ENCODE measurements around the gene TF.

TF gene

DNA sequence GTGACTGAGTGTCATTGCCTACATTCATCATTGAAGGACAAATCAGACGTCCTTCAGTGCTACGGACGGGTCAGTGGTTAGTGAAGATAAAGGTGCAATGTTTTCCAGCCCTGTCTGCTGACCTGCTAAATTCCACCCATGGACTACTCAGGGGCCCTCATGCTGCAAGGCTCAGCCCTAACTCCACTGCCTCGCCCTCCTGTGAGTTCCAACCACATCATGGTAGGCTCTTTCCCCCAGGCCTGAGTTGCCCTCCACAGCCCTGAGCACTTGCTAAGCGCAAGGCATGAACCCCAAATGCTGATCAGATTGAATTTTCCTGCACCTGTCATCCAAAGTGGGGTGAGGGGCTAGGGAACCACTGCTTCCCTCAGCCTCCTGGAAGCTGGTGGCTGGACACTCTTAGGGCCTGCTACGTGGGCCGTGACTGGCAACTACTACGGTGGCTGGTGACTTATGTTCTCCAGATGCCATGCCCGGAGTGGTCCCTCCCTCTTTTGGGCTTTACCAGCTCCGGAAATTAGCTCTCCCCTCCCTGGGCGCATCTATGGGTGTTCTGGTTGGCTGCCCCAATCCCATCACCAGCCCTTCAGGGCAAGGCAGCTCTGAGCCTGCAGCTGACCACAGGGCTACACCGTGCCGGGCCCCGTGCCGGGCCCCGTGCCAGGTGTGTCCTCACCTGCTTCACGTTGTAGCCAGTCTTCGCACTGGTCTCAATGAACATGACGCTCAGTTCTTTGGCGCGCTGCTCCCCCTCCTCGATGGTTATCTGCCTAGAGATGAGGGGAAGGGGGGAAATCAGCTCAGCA, 91.5 kb downstream of the TF start:
- no peak for DNase-seq (ENCODE audit: low spot score)

DNA sequence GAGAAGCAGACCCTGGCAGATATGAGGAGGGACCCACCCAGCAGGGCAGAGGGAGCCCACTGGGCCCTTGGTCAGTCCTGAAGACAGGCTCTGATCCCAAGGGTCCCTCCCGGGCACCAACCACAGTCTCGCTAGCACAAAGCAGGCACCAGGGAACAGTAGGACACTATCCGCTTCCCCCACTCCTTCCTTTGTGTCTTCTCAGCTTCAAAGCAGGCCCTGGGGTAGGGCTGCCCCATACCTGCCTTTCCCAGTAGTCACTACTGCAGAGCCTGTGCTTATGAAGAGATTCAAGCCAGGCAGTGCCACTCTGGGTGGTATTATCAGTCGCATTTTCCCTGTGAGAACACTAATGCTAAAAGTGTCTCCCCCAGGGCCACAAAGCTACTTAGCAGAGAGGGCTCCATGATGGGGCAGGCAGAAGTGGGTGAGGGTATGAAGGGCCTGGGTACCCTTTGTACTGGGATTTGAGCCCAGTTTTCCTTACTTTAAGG, 92.2 kb downstream of the TF start:
- DNase-seq (ENCODE audit: low spot score), result no peak

DNA sequence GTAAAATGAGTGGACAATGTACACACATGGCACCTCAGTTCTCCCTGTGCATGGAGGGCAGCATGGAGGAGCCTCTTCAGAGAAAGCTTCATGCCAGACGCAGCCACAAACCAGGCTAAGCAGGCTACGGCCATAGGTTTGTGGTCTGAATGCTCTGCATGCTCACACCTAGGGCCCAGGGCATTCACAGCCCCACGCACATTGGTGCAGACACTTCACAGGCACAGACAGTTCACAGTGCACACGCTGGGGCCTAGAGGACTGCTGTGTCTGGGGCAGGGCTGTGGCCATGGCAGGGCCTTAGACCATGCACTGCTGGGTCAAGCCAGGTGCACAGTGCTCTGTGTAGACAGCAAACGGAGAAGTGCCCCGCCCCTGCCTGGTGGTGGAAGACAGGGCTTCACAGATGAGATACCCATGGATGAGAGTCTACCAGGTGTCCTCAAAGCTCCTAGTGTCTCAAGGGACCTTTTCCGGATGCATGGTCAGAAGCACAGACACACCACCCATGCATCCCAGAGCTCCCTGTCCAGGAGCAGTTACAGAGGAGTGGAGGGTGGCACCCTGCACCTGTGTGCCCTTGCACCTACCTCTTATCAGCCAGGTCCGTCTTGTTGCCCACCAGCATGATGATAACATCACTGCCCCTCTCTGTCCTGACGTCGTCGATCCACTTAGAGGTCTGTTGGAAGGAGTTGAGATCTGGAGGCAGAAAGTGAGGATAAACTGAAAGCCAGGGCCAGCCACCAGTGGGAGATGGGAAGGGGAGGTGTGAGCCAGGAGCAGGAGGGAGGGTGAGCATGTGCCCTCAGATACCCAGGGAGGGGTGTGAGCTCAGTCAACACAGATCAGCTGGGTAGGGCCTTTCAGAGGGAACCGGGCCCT, 93.0 kb downstream of the TF start:
- no peak for DNase-seq (ENCODE audit: low spot score)

DNA sequence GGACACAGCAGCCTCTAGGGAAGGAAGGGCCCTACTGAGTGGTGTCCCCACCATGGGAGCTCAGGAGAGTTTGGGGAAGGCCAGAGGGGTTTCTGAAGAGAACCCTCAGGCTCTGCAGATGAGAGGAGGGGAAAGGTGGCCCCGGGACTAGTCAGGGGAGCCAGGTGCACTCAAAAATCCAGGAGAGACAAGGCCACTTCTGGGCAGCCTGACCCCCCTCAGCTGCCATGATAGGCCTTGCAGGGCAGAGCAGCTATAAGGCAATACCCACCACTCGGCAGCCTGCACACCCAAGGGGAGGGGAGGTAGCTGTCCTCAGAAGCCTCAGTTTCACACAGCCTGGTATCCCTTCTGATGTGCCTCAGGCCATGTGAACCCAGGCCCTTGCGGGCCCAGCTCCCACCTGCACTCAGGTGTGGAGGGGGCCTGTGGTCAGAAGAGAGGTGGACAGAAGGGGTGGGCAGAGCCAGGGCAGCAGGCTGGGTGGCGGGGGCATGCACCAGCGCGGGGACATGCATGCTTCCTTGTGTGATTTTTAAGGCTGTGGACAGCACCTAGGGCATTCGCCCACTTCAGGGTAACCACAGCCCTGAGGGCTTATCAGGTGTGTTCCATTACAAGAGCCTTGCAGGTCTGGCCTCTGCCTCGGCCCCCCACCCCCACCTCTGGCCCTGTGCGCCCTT, 94.0 kb downstream of the TF start:
- DNase-seq (ENCODE audit: low spot score), result no peak

DNA sequence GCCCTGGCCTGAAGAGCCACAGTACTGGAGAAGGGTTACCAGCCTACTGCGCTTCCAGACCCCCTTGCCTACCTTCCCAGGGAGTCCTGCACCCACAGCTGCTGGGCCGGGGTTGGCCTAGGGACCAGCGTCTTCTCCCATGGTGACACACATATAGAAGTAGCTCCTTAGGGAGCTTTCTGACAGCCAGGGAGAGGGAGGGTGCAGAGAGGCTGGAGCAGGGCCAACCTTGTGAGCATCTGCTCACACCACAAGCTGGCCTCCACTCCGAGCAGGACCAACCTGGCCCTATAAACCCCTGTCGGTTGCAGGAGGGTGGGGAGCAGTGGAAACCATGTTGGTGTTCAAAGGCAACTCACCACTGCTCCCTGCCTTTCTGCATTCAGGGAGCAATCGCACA, 94.6 kb downstream of the TF start:
- DNase-seq (ENCODE audit: low spot score), result no peak

DNA sequence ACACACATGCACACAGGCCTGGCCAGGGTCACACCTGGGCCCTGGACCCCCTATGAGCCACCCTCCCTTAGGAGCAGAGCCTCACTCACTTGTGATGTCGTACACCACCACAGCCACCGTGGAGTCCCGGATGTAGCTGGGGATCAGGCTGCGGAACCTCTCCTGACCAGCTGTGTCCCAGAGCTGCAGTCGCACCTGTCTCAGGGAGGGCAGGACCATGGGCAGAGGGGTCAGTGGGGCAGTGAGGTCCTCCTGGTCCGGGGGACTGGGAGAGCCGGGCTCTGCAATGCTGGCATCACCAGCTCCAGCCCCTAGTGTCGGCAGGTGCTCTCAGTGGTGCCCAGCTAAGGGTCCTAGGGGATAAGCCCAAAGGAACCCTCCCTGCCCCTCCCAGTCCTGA, 95.0 kb downstream of the TF start:
- DNase-seq (ENCODE audit: low spot score), result no peak

DNA sequence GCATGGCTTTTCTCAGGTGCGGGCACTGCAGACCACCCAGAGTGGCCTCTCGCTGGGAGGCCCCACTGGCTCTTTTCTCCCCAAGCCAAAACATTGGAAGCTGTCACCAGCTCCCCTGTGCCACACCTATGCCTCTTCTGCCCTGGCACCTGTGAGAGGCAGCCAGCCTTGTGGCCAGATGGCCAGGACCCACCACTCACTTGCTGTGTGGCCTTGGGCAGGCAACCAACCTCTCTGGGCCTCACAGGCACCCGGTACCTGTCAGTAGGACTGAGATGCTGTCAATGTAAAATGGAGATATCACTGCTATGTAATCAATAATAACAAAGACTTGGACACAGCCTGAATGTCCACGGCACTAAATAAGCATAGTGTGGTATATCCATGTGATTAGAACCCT, 96.0 kb downstream of the TF start:
- no peak for DNase-seq (ENCODE audit: low spot score)

DNA sequence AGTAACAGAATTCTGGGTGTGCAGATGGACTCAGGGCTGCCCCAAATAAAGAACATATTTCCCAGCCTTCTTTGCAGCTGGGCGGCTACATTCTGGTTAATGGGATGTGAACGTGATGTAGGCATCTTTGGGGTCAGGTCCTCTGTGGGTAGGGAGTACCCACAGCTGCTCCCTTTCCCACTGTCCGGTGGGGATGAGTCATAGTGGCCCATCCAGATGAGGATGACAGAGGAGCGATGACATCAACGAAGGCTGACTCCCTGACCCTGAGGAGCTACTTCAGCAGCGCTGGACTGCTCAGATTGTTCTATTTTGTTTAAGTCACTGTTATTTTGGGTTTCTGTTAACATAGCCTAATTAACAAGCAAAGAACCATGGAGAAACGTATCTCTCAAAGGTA, 97.4 kb downstream of the TF start:
- DNase-seq (ENCODE audit: low spot score), result no peak

DNA sequence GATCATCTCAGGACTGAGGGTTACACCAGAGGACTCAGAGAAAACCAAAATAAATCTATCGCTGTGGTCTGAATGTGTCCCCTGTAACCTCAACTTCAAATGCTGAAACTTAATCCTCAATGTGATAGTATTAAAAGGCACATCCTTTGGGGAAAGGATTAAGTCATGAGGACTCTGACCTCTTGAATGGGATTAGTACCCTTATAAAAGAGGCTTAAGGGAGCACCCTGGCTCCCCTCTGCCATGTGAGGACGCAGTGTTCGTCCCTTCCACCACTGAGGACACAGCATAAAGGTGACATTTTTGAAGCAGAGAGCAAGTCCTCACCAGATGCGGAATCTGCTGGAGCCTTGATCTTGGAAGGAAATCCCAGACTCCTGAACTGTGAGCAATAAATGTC, 98.9 kb downstream of the TF start:
- DNase-seq (ENCODE audit: low spot score), result no peak
